ENCODE measurements around the gene DYNC1LI2. TPM values are rescaled to one million over a fixed set of nuclear protein-coding genes. Genes with fewer than 3 reads are reported as not detected.

Gene DYNC1LI2
- total RNA-seq, 1 experiment from 2014 or later = 94.2 TPM

DNA sequence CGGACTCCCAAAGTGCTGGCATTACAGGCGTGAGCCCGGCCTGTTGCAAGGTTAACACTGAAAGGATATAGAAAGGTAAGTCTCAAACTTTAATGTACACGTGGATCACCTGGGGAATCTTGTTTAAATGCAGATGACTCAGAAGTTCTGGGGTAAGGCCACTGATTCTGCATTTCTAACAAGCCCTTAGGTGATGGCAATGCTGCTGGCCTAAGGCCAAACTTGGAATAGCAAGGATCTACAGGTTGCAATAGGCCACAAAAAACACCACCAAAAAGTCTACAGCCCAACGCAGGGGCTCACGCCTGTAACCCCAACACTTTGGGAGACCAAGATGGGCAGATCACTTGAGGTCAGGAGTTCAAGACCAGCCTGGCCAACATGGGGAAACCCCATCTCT, 59.1 kb downstream of the DYNC1LI2 start:
- no peak overlapping the region for H2BK5ac ChIP-seq (ENCODE audit: insufficient read length, low read length)
- H3K27ac ChIP-seq (ENCODE audit: insufficient read length, low read depth, low read length) = no peak overlapping the region
- no peak overlapping the region for H2BK20ac ChIP-seq (ENCODE audit: low read depth, low read length, poor library complexity, severe bottlenecking)
- no peak overlapping the region for H3K4ac ChIP-seq (ENCODE audit: low read depth, low read length)
- peaks cover 3 to 12% (median 8%) of the 10 kb centered on the region in 3 experiments; a peak in 6 of 7 replicates for H3K36me3 Mint-ChIP-seq (ENCODE audit: insufficient read depth in 1 of 3, low read depth in 3 of 3)
- no peak overlapping the region for H3T11ph ChIP-seq (ENCODE audit: low read length)
- no peak overlapping the region for H3K23ac ChIP-seq (ENCODE audit: insufficient read length, low read depth, low read length)
- peak overlapping the region in 1 of 3 experiments; percentile 70; a peak in 1 of 7 replicates for H3K27ac Mint-ChIP-seq
- no peak overlapping the region for H4K5ac ChIP-seq (ENCODE audit: insufficient read length, low read depth, low read length)
- no peak overlapping the region for H3K18ac ChIP-seq (ENCODE audit: insufficient read length, low read depth, low read length)
- TF ChIP-seq, protein P1, sequence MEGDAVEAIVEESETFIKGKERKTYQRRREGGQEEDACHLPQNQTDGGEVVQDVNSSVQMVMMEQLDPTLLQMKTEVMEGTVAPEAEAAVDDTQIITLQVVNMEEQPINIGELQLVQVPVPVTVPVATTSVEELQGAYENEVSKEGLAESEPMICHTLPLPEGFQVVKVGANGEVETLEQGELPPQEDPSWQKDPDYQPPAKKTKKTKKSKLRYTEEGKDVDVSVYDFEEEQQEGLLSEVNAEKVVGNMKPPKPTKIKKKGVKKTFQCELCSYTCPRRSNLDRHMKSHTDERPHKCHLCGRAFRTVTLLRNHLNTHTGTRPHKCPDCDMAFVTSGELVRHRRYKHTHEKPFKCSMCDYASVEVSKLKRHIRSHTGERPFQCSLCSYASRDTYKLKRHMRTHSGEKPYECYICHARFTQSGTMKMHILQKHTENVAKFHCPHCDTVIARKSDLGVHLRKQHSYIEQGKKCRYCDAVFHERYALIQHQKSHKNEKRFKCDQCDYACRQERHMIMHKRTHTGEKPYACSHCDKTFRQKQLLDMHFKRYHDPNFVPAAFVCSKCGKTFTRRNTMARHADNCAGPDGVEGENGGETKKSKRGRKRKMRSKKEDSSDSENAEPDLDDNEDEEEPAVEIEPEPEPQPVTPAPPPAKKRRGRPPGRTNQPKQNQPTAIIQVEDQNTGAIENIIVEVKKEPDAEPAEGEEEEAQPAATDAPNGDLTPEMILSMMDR (conservative IDR thresholded peaks at IDR 0.05) = no peak
- peaks cover 2% of the 10 kb centered on the region for H3K4me1 ChIP-seq (ENCODE audit: insufficient read depth, low read length)
- no peaks in the 10 kb centered on the region for H3K9me3 ChIP-seq (ENCODE audit: control insufficient read depth, low read depth, low read length)
- H3K4me3 Mint-ChIP-seq = no peak overlapping the region
- H2BK120ac ChIP-seq (ENCODE audit: low read depth, low read length, poor library complexity, severe bottlenecking) = no peak overlapping the region
- no peak overlapping the region for H3K9ac ChIP-seq (ENCODE audit: extremely low read depth, insufficient read length, low read length)
- no peak overlapping the region for H2AFZ ChIP-seq (ENCODE audit: low read length)
- H3K27me3 ChIP-seq (ENCODE audit: insufficient read depth, low read length) = no peaks in the 10 kb centered on the region
- peaks cover 2% of the 10 kb centered on the region; the same call in 1 of the 2 replicates for H3K27me3 Mint-ChIP-seq (ENCODE audit: low read depth)
- H4K20me1 ChIP-seq (ENCODE audit: control insufficient read depth, insufficient read depth, insufficient read length) = no peaks in the 10 kb centered on the region
- H3K4me2 ChIP-seq (ENCODE audit: insufficient read depth, insufficient read length, low read length) = no peak overlapping the region
- H4K91ac ChIP-seq (ENCODE audit: insufficient read length, low read depth, low read length) = no peak overlapping the region
- no CpG with 5 or more reads among the region's 6 CpGs for WGBS (ENCODE audit: extremely low coverage, insufficient read length, low lambda C conversion rate)
- H3K56ac ChIP-seq (ENCODE audit: insufficient read length, low read depth, low read length) = no peak overlapping the region
- no peak overlapping the region for H2BK15ac ChIP-seq (ENCODE audit: low read depth, low read length)
- peaks cover 9% of the 10 kb centered on the region for H3K23me2 ChIP-seq (ENCODE audit: insufficient read length, low read depth, low read length, poor library complexity, severe bottlenecking)
- H3K79me1 ChIP-seq (ENCODE audit: insufficient read depth, low read depth, low read length, poor library complexity, severe bottlenecking) = peaks cover 6% of the 10 kb centered on the region
- DNase-seq = no peak
- no peak overlapping the region for H2BK12ac ChIP-seq (ENCODE audit: insufficient read length, low read depth, low read length)
- no peak overlapping the region for H3K14ac ChIP-seq (ENCODE audit: insufficient read depth, low read length)
- H4K8ac ChIP-seq (replicated peaks; ENCODE audit: insufficient read length, low read depth, low read length) = no peak overlapping the region
- H3K79me2 ChIP-seq (ENCODE audit: insufficient read depth, low read length) = peaks cover 1% of the 10 kb centered on the region; the same call in 1 of the 2 replicates
- peaks cover 46 to 59% of the 10 kb centered on the region in 2 experiments for H3K4me1 Mint-ChIP-seq
- H3K9me3 Mint-ChIP-seq = no peaks in the 10 kb centered on the region; a peak in 1 of 5 replicates
- no peak overlapping the region for H2AK5ac ChIP-seq (ENCODE audit: insufficient read length, low read length)
